ENCODE measurements around the gene P2RX6.

Gene P2RX6

GRCh38 chr22:21014726-21015465, at the start of gene P2RX6:
Gene P2RX6 (plus strand): TSS chr22:21015165. CDS start chr22:21015175, 10 bp downstream.
- TF ChIP-seq CTCF (IDR thresholded peaks at IDR 0.05) = no peak

- no peak for TF ChIP-seq CTCF (IDR thresholded peaks at IDR 0.05)
These were observed 48.8 kb upstream of the P2RX6 start for GRCh38 chr22:20965888-20966855.

GRCh38 chr22:20966883-20967696, 47.9 kb upstream of the P2RX6 start, which contains the start of gene AIFM3:
Gene AIFM3 (plus strand): TSS chr22:20967255. CDS start chr22:20967945, 690 bp downstream.
- no peak for TF ChIP-seq CTCF (IDR thresholded peaks at IDR 0.05)

GRCh38 chr22:20967697-20968211, 47.2 kb upstream of the P2RX6 start:
- no peak for TF ChIP-seq CTCF (IDR thresholded peaks at IDR 0.05)

GRCh38 chr22:20968281-20968977, 46.5 kb upstream of the P2RX6 start:
- no peak for TF ChIP-seq CTCF (IDR thresholded peaks at IDR 0.05)

GRCh38 chr22:20970939-20971657, 43.9 kb upstream of the P2RX6 start:
- TF ChIP-seq CTCF (IDR thresholded peaks at IDR 0.05) = no peak

Data from LNCAP (cell line).